Measurements from ENCODE around the gene KRT33B.

- TF ChIP-seq CTCF (IDR thresholded peaks at IDR 0.05; ENCODE audit: low read length) (no peak), EZH2phosphoT487 (IDR thresholded peaks at IDR 0.05; ENCODE audit: low read length) (no peak)
Measured at GRCh38 chr17:41367426-41368075, 2.1 kb downstream of the KRT33B start.
